22Rv1 (cell line): ENCODE measurements around the gene ZFAND2B.

Source experiments
- CTCF ChIP-seq: fragments of 450-650 bp; IDR thresholded peaks from 2 replicates; pipeline ENCODE4 v1.5.1; 2017; ENCODE audit warnings: mild to moderate bottlenecking
- ZFX ChIP-seq: fragments of 450-650 bp; IDR thresholded peaks from 2 replicates; pipeline ENCODE4 v1.6.1; 2017; ENCODE audit warnings: antibody characterized with exemption, borderline replicate concordance

GRCh38 chr2:219248845-219249202 is 42.2 kb downstream of the ZFAND2B start:
- TF ChIP-seq CTCF = no peak
- TF ChIP-seq ZFX = no peak
